Gastroesophageal sphincter (tissue), 3 donors: ENCODE measurements around the gene ANLN.
"Not testable (repeated sequence)": the region's sequence is repeated elsewhere in the genome, so short reads cannot be mapped to it uniquely, and the experiment has no call there.

Source experiments
- CTCF ChIP-seq, 4 experiments: fragments of 200-600 bp in 2 of 4; fragments of 450-650 bp in 2 of 4; sonication (generic) in 1 of 4; IDR thresholded peaks; one replicate each; pipeline ENCODE4 v1.5.1; 2017 to 2019; ENCODE audit warnings: antibody characterized with exemption in 4 of 4, mild to moderate bottlenecking in 2 of 4, moderate library complexity in 2 of 4
- POLR2A ChIP-seq, 2 donors: fragments of 450-650 bp; IDR thresholded peaks; one replicate each; pipeline ENCODE4 v1.6.1; 2017; ENCODE audit warnings: antibody characterized with exemption in 2 of 2, mild to moderate bottlenecking in 2 of 2, moderate library complexity in 1 of 2
- POLR2AphosphoS5 ChIP-seq: sonication (generic); formaldehyde crosslinking; IDR thresholded peaks from one replicate; pipeline ENCODE4 v1.6.1; 2017; ENCODE audit warnings: antibody characterized with exemption

- not testable (repeated sequence) for TF ChIP-seq POLR2A (IDR thresholded peaks at IDR 0.05); CTCF (IDR thresholded peaks at IDR 0.05); POLR2AphosphoS5
These were observed 11.1 kb upstream of the ANLN start for GRCh38 chr7:36378555-36378954.
